Esophagus muscularis mucosa (tissue), 4 donors: ENCODE measurements around the gene JAKMIP1.

Source experiments
- CTCF ChIP-seq, 3 experiments: fragments of 200-600 bp in 2 of 3; fragments of 450-650 bp in 1 of 3; sonication (generic) in 2 of 3; IDR thresholded peaks; one replicate each; pipeline ENCODE4 v1.5.1; 2017 to 2019; ENCODE audit warnings: antibody characterized with exemption in 3 of 3, mild to moderate bottlenecking in 2 of 3, moderate library complexity in 1 of 3
- EP300 ChIP-seq: sonication (generic); formaldehyde crosslinking; IDR thresholded peaks from one replicate; pipeline ENCODE4 v1.6.1; 2017; ENCODE audit warnings: antibody characterized with exemption
- POLR2A ChIP-seq: fragments of 450-650 bp; IDR thresholded peaks from one replicate; pipeline ENCODE4 v1.6.1; 2017; ENCODE audit warnings: antibody characterized with exemption, moderate library complexity, mild to moderate bottlenecking, low read depth

DNA sequence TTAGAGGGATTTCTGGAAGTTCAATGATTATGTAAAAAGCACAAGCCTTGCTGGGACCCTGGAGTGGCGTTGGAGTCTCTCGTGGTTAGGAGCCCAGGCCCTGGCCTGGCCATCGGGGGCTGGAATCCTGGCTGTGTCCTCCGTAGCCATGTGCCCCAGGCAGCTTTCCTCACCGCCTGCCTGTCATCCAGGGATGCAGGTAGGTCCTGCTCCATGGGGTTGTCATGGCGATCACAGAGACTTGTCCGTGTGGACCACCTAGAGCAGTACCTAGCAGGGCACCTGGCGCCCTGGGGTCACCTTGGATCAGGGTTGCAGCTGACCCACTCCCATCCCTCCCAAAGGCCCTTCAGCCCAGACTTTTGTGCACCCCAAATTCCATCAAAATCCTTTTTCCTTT, 39.1 kb upstream of the JAKMIP1 start:
- TF ChIP-seq POLR2A (no peak), CTCF (IDR thresholded peaks at IDR 0.05) (no peak), EP300 (no peak)
